ENCODE results near the gene EMD. TPM values are rescaled to one million over a fixed set of nuclear protein-coding genes. Genes with fewer than 3 reads are reported as not detected.

EMD gene
- total RNA-seq, 1 experiment from 2014 or later = 115 TPM

- Histone ChIP-seq H3K23me2 (ENCODE audit: insufficient read length, low read depth, low read length, poor library complexity, severe bottlenecking) (no peaks in the 10 kb centered on the region), H3K9me3 (ENCODE audit: control insufficient read depth, low read depth, low read length) (peaks cover 28% of the 10 kb centered on the region), H2BK120ac (ENCODE audit: low read depth, low read length, poor library complexity, severe bottlenecking) (no peak overlapping the region), H2BK12ac (ENCODE audit: insufficient read length, low read depth, low read length) (no peak overlapping the region), H2BK20ac (ENCODE audit: low read depth, low read length, poor library complexity, severe bottlenecking) (no peak overlapping the region), H4K5ac (ENCODE audit: insufficient read length, low read depth, low read length) (no peak overlapping the region), H3K23ac (ENCODE audit: insufficient read length, low read depth, low read length) (no peak overlapping the region), H3K4me2 (ENCODE audit: insufficient read depth, insufficient read length, low read length) (no peak overlapping the region), H3K79me2 (ENCODE audit: insufficient read depth, low read length) (no peaks in the 10 kb centered on the region), H2BK5ac (ENCODE audit: insufficient read length, low read length) (no peak overlapping the region), H3K27me3 (ENCODE audit: insufficient read depth, low read length) (no peaks in the 10 kb centered on the region), H3T11ph (ENCODE audit: low read length) (no peak overlapping the region), H3K9ac (ENCODE audit: extremely low read depth, insufficient read length, low read length) (no peak overlapping the region), H3K56ac (ENCODE audit: insufficient read length, low read depth, low read length) (no peak overlapping the region), H3K4ac (ENCODE audit: low read depth, low read length) (no peak overlapping the region), H2BK15ac (ENCODE audit: low read depth, low read length) (no peak overlapping the region), H3K27ac (ENCODE audit: insufficient read length, low read depth, low read length) (no peak overlapping the region), H3K4me1 (ENCODE audit: insufficient read depth, low read length) (no peaks in the 10 kb centered on the region), H2AK5ac (ENCODE audit: insufficient read length, low read length) (no peak overlapping the region), H4K8ac (replicated peaks; ENCODE audit: insufficient read length, low read depth, low read length) (no peak overlapping the region), H2AFZ (ENCODE audit: low read length) (no peak overlapping the region), H3K14ac (ENCODE audit: insufficient read depth, low read length) (no peak overlapping the region), H4K20me1 (ENCODE audit: control insufficient read depth, insufficient read depth, insufficient read length) (peaks cover 3% of the 10 kb centered on the region), H3K18ac (ENCODE audit: insufficient read length, low read depth, low read length) (no peak overlapping the region), H4K91ac (ENCODE audit: insufficient read length, low read depth, low read length) (no peak overlapping the region), H3K79me1 (ENCODE audit: insufficient read depth, low read depth, low read length, poor library complexity, severe bottlenecking) (no peaks in the 10 kb centered on the region)
- peaks cover 39 to 87% (median 75%) of the 10 kb centered on the region in 3 experiments for H3K36me3 Mint-ChIP-seq (ENCODE audit: insufficient read depth in 1 of 3, low read depth in 3 of 3)
- peaks cover 49 to 58% of the 10 kb centered on the region in 2 experiments for H3K9me3 Mint-ChIP-seq
- no peaks in the 10 kb centered on the region for H3K4me1 Mint-ChIP-seq
- WGBS (ENCODE audit: extremely low coverage, insufficient read length, low lambda C conversion rate) = no CpG with 5 or more reads among the region's 14 CpGs
- DNase-seq = no peak
- no peak for TF ChIP-seq CTCF (conservative IDR thresholded peaks at IDR 0.05)
- H3K27me3 Mint-ChIP-seq (ENCODE audit: low read depth) = peaks cover 2% of the 10 kb centered on the region
- no peak overlapping the region for H3K27ac Mint-ChIP-seq
- no peak overlapping the region for H3K4me3 Mint-ChIP-seq
Measured at GRCh38 chrX:154354013-154354412, 25.1 kb upstream of the EMD start.
